ENCODE data around the gene TTC39C.
"Not testable (repeated sequence)": the region's sequence is repeated elsewhere in the genome, so short reads cannot be mapped to it uniquely, and the experiment has no call there.

TTC39C gene

GRCh38 chr18:24055009-24055804 lies 40.7 kb downstream of the TTC39C start:
- DNase-seq: peak; percentile 4

DNA sequence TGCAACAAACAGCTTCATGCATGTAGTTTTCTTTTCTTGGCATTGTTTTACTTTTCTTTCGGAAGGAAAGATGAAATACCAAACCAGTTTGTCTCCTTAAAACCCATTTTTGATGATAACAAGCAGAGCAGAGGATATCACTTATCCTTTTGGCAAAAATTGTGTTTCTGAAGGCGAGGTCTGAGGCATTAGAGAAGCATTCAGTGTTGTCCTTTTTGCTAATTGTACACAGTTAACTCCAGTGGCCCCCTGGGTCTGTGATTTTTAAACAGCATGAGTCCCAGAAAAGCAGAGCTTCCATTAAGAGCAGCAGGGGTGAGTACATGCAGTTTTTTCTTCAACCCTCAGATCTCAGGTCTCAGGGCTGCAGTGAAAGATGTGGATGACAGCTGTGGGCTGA lies 41.3 kb downstream of the TTC39C start:
- DNase-seq: peak; percentile 91

- peak; percentile 51 for DNase-seq
Observed at GRCh38 chr18:24056506-24056905, 42.0 kb downstream of the TTC39C start.

- no peak for DNase-seq
Observed at GRCh38 chr18:24057804-24058203, 43.2 kb downstream of the TTC39C start.

- peak; percentile 38 for DNase-seq
Observed at GRCh38 chr18:24059385-24059784, 44.8 kb downstream of the TTC39C start.

- DNase-seq: no peak
Observed at GRCh38 chr18:24060644-24061043, 46.1 kb downstream of the TTC39C start.

DNA sequence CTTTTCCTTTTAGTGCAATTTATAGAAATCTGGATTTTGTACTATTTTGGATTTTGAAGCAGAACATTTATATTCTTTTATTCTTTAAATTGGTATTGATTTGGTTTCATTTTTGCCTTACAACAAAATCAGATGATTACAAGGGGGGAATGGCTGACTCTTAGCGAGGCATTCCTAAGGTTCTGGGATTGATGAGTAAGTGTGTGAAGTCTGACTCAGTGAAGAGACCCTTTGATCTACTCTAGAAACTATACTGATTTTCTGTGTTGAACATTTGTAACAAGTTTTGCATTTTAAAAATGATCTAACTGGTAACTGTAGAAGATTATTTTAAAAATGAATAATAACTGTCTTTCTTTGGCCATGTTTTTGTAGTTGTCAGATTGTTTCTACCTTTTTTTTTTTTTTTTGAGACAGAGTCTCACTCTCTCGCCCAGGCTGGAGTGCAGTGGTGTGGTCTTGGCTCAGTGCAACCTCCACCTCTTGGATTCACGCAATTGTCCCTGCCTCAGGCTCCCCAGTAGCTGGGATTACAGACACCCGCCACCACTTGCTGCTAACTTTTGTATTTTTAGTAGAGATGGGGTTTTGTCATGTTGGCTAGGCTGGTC lies 48.7 kb downstream of the TTC39C start:
- DNase-seq: no peak

- DNase-seq: no peak
Observed at GRCh38 chr18:24064391-24065100, 50.0 kb downstream of the TTC39C start.

GRCh38 chr18:24065906-24066305 lies 51.4 kb downstream of the TTC39C start:
- DNase-seq: no peak

DNA sequence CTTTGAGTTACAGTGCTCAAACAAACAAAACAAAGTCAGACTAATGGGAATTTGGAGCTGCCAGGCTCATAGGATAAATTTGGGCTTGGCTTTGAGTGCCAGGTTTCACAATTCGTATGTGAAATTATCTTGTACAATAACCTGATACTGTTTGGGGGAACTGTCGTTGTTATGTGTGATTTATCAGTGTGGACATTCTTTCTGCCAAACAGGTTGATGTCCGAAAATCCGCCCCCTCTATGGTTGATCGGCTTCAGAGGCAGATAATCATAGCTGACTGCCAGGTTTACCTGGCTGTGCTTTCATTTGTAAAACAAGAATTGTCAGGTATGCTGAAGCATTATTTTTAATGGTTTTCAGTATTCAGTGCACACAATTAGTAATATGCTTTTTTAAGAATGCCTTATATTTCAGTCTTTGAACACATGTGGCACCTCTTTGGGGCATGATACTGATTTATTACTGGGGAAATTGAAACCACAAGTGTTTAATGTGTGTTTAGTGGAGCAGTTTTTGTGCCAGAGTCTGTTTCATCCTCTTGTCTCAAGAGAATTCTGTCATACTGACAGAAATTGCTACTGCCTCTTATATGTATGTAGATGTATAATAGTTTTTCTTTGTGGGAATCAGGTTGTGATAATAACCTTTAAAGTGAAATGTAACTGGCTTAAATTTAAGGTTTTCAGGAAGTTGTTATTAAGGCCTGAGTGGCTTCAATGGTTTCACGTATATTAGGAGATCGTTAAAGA lies 54.6 kb downstream of the TTC39C start:
- DNase-seq: peak; percentile 64

GRCh38 chr18:24071029-24071428 lies 56.5 kb downstream of the TTC39C start:
- no peak for DNase-seq

GRCh38 chr18:24071779-24072178 lies 57.2 kb downstream of the TTC39C start:
- no peak for DNase-seq

DNA sequence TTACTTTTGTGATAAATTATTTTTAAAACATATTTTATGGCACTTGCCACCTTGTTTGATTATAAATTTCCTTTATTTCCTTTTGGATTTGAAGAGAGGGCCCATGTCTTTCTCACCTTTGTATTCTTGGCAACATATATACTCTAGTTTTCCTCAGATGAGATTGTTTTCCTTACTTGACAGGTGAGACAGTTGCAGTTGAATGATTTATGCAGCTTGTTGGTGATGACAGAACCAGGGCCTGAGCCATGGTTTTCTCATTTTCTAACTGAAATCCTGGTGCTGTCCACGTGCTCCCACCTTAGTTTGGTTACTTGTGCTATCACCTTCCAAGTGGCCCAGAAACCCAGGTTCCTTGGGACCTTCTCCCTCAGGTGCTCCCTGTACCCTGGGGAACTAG lies 58.2 kb downstream of the TTC39C start:
- no peak for DNase-seq

GRCh38 chr18:24073791-24074190 lies 59.2 kb downstream of the TTC39C start:
- DNase-seq: no peak

- not testable (repeated sequence) for DNase-seq
Observed at GRCh38 chr18:24074757-24075156, 60.2 kb downstream of the TTC39C start.

GRCh38 chr18:24075767-24076597 lies 61.4 kb downstream of the TTC39C start:
- peak; percentile 86 for DNase-seq

GRCh38 chr18:24076950-24077349 lies 62.4 kb downstream of the TTC39C start:
- DNase-seq: peak; percentile 96

GRCh38 chr18:24078391-24078790 lies 63.8 kb downstream of the TTC39C start:
- no peak for DNase-seq

DNA sequence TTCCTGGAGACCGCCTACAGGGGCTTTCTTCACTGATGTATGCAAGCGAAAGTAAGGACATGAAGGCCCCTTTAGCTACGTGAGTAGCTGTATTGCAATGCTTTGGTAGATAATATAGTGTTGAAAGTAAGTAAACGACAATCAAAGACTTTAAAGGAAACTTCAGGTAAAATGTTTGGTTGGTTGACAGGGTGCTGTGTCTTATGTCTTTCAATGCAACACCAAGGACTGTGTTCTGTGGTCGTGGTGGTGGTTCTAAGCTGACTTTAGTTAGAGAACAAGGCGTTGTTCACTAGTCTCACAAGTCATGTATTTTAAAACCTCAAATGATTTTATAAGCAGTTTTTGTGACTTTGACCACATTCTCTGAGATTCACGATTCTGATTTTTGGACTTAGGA lies 66.3 kb downstream of the TTC39C start:
- no peak for DNase-seq

- no peak for DNase-seq
Observed at GRCh38 chr18:24083550-24083949, 69.0 kb downstream of the TTC39C start.

- DNase-seq: peak; percentile 43
Observed at GRCh38 chr18:24086082-24086481, 71.5 kb downstream of the TTC39C start.

DNA sequence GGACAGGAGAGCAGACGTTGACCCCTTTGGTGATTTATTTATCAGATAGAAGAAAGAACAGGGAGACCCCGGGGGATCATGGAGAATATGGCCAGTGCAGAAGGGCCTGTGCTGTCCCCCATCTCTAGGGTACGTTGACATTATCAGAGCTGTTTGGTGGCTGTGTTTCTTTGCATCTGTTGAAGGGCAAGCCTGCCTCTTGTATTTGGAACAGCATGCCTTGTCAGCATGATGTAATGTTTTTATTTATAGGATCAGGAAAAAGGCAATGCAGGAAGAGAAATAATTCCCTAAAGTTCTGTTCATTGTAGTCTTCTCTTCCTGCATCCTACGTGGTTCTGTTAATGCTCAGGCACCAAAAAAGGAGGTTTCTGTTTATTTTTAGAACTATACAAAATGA lies 74.5 kb downstream of the TTC39C start:
- no peak for DNase-seq
